Epidermal melanocyte (primary cell): ENCODE measurements around the gene DNAH11.
"Not testable (repeated sequence)": the region's sequence is repeated elsewhere in the genome, so short reads cannot be mapped to it uniquely, and the experiment has no call there.

Source experiments
- DNase-seq: peaks from one replicate; pipeline ENCODE4 v3.0.0; 2011; ENCODE audit warnings: low spot score; ENCODE audit not compliant: insufficient read length

DNAH11 gene, protein sequence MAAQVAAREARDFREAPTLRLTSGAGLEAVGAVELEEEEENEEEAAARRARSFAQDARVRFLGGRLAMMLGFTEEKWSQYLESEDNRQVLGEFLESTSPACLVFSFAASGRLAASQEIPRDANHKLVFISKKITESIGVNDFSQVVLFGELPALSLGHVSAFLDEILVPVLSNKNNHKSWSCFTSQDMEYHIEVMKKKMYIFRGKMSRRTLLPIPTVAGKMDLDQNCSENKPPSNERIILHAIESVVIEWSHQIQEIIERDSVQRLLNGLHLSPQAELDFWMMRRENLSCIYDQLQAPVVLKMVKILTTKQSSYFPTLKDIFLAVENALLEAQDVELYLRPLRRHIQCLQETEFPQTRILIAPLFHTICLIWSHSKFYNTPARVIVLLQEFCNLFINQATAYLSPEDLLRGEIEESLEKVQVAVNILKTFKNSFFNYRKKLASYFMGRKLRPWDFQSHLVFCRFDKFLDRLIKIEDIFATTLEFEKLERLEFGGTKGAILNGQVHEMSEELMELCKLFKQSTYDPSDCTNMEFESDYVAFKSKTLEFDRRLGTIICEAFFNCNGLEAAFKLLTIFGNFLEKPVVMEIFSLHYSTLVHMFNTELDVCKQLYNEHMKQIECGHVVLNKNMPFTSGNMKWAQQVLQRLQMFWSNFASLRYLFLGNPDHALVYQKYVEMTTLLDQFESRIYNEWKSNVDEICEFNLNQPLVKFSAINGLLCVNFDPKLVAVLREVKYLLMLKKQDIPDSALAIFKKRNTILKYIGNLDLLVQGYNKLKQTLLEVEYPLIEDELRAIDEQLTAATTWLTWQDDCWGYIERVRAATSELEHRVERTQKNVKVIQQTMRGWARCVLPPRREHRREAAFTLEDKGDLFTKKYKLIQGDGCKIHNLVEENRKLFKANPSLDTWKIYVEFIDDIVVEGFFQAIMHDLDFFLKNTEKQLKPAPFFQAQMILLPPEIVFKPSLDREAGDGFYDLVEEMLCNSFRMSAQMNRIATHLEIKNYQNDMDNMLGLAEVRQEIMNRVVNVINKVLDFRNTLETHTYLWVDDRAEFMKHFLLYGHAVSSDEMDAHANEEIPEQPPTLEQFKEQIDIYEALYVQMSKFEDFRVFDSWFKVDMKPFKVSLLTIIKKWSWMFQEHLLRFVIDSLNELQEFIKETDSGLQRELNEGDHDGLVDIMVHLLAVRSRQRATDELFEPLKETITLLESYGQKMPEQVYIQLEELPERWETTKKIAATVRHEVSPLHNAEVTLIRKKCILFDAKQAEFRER (N-terminal part only)

DNA sequence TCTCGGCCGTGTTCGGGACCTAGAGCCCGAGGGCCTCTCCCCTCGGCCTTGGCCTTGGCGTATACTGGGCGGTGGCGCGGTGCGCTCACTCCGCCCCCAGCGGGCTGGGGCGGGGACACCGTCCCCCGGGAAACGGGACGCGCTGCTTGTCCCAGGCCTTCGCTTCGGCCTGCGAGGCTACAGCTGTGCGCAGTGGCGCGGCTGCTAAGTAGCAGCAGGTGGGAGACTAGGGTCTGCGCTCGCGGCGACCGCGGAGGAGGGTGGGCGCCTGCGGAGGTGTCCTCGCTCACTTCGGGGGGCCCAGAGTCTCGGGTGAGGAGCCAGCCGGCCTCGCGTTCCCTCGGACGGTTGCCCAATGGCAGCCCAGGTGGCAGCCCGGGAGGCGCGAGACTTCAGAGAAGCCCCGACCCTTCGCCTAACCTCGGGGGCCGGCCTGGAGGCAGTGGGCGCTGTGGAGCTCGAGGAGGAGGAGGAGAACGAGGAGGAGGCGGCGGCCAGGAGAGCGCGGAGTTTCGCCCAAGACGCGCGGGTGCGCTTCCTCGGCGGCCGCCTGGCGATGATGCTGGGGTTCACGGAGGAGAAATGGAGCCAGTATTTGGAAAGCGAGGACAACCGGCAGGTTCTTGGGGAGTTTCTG, at the start of gene DNAH11:
DNAH11 (plus strand) TSS at position 149 of the 637 bp plus-strand sequence; CDS start at position 356, 207 bp downstream.
- DNase-seq = no peak

DNA sequence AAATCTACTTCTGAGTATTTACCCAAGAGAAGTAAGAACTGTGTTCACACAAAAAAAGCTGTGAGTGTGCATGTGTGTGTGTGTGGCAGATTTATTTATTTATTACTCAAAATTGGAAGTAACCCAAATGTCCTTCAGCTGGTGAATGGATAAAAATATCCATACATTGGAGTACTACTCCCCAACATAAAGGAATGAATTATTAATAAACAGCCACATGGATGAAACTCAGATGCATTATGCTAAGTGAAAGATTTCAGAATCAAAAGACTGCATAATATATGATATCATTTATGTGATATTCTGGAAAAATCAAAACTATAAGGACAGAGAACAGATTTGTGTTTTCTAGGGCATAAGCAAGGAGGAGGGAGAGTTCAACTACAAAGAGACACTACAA, 47.1 kb upstream of the DNAH11 start:
- no peak for DNase-seq

DNA sequence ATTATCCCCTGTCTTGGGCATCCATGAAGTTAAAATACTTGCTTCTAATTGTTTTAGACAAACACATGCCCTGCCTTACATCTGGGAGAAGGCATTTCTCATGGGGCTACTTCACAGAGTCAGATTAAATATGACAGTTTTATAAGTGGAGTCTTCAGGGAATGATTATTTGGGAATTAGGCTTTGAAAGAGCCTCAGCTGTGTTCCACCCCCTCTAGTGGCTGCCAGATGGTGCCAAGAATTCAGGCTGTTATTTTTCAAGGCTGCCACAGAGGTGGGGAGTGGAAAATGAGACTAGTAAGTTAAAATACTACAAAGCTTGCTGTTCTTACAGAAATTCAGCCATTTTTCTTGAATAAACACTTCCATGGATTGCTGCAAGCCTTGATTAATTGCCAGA, 45.8 kb upstream of the DNAH11 start:
- DNase-seq = no peak

- DNase-seq = no peak
Measured at GRCh38 chr7:21500117-21500832, 42.6 kb upstream of the DNAH11 start.

DNA sequence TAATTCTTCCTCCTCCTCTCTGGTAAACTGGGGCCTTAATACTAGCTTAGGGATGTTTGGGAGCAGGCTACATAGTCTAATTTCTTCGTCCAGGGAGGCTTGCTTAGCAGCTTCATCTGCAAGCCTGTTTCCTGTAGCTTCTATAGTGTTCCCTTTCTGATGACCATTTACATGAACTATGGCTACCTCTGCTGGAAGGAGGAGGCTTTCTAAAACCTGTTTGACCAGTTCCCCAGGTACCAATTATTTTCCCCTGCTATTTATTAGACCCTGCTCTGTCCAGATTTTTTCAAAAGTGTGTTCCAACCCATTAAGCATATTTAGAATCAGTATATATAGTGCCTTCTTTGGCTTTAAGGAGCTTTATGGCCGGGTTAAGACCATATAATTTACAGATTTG, 38.8 kb upstream of the DNAH11 start:
- DNase-seq = no peak

DNA sequence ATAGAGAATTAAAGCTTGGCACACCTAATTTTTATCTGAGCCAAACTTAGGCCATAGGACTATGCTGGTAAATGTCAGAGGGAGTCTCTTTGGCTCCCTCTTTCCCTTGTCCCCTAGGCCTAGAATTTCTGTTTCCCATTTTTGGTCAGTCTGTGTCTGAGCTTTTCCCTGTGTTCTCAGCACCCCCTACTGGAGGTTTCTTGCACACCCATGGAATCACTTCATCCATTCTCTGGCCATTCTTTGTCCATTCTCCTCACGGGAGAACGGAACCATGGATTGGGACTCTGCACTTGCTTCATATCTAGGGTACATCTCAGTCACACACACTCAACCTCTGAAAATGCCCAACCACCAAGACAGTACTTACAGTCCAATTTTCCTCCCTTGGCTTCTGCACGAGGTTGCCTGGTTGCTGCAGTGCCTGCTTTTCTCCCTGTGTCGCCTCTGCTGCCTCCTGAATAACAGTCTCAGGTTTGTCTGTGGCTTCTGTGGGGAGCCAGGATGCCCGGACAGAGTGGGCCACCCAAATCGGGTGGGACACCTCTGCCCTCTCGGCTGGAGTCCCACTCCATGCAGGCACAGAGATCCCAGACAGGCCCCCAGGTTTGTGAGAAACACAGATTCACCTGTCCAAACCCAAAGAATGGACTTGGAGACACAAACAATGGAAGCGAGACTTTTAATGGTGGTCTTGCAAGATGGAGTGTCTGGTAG, 35.1 kb upstream of the DNAH11 start:
- no peak for DNase-seq

DNA sequence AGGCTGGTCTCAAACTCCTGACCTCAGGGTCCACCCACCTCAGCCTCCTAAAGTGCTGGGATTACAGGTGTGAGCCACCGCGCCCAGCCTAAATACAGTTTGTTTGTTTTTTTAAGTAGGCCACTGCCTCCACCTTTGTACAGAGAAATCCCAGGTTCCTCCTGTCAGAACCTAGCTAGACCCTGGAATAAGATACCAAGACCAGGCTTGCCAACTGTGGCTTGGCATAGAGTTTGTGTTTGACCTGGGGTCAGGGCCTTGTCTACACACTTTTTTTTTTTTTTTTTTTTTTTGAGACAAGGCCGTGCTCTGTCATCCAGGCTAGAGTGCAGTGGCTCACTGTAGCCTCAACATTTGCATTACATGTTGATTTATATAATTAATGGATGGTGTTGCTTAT, 34.3 kb upstream of the DNAH11 start:
- no peak for DNase-seq

DNA sequence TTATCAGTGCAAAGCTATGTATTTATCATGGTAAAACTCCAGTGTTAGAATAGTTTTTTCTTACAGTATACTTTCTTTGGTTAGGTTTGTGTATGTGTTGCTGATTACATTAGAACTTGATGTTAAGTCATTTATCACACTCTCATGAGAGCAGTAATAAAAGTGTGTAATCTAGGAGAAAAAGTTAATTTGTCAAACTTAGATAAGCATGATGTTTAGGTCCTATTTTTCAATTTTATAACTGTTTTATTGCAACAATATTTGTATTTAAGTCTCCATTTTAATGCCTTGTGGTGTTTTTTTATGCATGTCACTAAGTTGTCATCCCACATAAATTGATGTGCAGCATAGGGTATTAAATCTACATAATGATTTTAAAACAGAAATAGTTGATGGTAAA, 28.8 kb upstream of the DNAH11 start:
- DNase-seq = no peak

GRCh38 chr7:21524680-21525079, 18.2 kb upstream of the DNAH11 start:
- DNase-seq = no peak

- no peak for DNase-seq
Measured at GRCh38 chr7:21526007-21526406, 16.8 kb upstream of the DNAH11 start.

DNA sequence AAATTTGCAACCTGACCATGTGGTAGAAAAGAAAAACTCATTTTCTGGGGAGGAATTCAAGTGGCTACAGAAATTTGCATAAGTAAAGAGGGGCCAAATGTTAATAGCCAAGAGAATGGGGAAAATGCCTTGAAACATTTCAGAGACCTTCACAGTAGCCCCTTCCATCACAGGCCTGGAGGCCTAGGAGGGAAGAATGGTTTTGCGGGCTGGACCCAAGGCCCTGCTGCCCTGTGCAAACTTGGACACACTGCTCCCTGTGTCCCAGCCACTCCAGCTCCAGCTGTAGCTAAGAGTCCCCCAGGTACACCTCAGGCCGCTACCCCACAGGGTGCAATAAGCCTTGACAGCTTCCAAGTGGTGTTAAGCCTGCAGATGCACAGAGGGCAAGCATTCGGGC, 16.4 kb upstream of the DNAH11 start:
- DNase-seq = no peak

DNA sequence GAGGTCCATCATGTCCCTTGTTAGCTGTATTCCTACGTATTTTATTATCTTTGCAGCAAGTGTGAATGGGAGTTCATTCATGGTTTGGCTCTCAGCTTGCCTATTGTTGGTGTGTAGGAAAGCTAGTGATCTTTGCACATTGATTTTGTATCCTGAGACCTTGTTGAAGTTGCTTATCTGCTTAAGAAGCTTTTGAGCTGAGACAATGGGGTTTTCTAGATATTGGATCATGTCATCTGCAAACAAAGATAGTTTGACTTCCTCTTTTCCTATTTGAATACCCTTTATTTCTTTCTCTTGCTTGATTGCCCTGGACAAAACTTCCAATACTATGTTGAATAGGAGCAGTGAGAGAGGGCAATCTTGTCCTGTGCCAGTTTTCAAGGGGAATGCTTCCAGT, 10.4 kb upstream of the DNAH11 start:
- not testable (repeated sequence) for DNase-seq

DNA sequence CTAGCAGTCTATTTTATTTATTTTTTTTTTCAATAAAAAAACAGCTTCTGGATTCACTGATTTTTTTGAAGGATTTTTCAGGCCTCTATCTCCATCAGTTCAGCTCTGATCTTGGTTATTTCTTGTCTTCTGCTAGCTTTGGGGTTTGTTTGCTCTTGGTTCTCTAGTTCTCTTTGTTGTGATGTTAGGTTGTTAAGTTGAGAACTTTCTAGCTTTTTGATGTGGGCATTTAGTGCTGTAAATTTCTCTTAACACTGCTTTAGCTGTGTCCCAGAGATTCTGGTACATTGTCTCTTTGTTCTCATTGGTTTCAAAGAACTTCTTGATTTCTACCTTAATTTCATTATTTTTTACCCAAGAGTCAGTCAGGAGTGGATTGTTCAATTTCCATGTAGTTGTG, 9.2 kb upstream of the DNAH11 start:
- not testable (repeated sequence) for DNase-seq

DNA sequence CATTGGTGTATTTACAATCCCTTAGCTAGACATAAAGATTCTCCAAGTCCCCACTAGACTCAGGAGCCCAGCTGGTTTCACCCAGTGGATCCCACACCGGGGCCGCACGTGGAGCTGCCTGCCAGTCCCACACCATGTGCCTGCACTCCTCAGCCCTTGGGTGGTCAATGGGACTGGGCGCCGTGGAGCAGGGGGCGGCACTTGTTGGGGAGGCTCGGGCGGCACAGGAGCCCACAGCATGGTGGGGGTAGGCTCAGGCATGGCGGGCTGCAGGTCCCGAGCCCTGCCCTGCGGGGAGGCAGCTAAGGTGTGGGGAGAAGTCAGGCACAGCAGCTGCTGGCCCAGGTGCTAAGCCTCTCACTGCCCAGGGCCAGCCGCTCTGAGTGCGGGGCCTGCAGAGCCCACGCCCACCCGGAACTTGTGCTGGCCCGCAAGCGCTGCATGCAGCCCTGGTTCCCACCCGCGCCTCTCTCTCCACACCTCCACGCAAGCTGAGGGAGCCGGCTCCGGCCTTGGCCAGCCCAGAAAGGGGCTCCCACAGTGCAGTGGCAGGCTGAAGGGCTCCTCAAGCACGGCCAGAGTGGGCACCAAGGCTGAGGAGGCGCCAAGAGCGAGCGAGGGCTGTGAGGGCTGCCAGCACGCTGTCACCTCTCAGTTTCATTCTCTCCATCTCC, 6.3 kb upstream of the DNAH11 start:
- DNase-seq = not testable (repeated sequence)

DNA sequence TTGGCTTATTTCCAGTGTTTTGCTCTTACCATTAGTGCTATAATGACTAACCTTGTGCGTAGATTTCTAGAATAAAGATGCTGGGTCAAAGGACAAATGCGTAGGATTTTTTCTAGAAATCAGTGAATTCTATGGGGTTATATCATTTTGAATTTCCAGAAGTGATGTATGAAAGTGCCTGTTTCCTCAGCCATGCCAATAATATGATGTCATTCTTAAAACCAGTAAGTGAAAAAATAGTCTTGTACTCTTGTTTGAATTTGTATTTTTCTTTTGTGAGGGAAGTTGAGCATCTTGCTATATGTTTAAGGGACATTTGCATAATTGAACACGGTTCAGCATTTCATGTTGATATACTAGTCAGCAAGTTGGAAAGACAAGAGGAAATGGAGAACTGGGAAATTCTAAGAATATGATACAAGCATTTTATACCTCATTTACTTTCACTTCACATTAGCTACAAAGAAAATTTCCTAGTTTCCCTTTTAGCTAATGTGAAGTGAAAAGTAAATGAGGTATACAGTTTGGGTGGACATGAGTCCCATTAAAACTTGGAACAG, 3.8 kb upstream of the DNAH11 start:
- no peak for DNase-seq

GRCh38 chr7:21543528-21544302, 876 bp downstream of the DNAH11 start:
- DNase-seq = no peak

DNA sequence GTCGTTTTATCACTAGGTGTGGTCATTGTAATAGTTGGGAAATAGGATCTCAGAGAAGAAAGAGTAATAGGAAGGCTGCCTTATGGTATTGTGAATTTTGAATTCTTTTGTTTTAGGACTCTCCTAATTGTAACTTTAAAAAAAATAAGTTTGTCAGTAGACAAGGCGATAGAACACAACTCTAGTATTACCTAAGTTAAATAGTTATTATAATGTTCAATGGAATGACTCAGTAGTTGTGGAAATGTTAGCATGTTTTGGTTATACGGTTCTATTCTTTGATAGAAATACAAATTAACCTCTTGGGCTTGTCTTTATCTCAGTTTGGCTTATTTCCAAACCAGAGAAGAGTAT, 1.4 kb downstream of the DNAH11 start:
- DNase-seq = no peak

DNA sequence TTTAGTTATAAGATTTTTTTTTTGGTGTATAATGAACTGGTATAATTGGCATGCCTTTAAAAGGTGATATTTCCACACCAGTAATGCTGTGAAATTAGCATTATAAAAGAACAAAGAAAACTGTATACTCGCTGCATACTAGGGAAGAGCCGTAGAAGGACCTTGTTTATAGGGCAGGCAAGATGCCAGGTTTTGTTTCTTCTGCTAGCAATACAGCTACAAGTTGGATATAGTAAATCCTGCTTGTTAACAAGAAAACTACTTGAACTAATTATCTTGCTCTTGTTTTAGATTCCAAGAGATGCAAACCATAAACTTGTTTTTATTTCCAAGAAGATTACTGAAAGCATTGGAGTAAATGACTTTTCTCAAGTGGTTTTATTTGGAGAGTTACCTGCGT, 1.9 kb downstream of the DNAH11 start:
- DNase-seq = no peak
